ENCODE data around the gene ALOX12B. TPM values are rescaled to one million over a fixed set of nuclear protein-coding genes. Genes with fewer than 3 reads are reported as not detected.
"Not testable (repeated sequence)": the region's sequence is repeated elsewhere in the genome, so short reads cannot be mapped to it uniquely, and the experiment has no call there.

ALOX12B gene
- polyA plus RNA-seq, 12 donors: 0.09 to 0.66 (median 0.49) TPM; not detected in 9

DNA sequence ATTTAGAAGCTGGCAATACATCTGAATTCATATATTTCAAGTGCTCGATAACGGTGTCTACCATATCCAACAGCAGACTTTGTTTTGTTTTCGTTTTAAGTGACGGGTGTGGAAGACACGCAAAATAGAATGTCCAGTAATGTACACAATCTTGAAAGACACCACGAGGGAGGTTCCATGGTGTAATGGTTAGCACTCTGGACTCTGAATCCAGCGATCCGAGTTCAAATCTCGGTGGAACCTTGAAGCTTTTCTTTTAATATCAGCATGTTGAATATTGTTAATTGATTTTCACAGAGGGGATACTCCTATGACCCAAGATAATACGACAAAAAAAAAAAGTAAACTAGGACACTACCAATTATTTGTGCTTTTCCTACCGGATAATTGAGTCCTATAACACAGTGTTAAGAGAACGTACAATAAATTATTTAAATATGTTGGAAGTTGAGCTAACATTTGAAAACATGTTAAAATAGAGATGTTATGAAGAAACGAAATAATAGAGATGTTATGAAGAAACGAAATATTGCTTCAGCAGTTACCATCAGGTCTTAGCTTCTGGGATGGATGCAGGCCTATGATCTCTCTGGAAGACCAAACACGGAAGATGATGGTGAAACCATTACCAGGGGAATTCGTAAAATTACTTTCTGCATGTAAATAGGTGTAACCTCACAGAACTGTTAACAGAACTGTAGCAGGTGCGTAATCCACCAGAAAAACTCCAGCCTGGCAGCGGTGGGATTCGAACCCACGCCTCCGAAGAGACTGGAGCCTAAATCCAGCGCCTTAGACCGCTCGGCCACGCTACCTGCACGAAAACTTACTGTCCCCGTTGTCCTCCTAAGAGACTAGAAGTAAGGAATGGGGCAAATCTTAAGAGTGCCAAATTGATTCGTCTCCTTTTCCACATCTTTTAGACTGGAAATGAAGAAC is 32.3 kb upstream of the ALOX12B start:
- peak; percentile 95 for DNase-seq

DNA sequence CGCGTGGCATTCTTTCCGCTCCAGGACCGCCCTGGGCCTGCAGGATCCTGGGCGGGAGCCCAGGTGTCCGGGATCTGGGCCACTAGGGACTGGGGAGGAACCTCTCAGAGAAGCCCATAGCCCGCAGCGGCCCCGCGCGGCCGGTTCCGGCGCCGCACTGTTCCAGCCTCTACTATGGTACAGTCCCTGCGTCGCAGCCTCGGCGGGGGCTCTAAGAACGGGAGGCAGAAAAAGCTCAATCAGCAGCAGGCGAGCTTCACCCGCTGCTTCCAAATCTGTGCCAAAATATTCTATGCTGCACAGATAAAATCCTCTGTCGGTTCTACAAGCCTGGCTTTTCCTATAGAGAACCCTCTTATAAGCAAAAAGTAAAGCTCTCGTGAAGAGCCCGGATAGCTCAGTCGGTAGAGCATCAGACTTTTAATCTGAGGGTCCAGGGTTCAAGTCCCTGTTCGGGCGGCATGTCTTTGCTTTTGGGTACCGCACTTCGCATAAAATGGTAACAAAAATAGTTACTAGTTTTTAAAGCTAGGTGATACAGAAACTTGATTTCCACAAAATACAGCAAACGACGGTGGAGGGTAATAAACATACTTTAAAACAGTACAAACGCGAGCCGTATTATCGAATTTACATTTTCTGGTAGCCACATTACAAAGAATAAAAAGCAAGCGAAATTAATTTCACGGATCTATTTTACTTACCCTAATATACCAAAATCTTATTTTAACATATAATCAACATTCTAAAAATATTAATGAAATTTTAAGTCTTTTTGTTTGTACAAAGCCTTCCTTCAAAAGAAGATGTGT is 31.5 kb upstream of the ALOX12B start:
- DNase-seq: peak; percentile 85

DNA sequence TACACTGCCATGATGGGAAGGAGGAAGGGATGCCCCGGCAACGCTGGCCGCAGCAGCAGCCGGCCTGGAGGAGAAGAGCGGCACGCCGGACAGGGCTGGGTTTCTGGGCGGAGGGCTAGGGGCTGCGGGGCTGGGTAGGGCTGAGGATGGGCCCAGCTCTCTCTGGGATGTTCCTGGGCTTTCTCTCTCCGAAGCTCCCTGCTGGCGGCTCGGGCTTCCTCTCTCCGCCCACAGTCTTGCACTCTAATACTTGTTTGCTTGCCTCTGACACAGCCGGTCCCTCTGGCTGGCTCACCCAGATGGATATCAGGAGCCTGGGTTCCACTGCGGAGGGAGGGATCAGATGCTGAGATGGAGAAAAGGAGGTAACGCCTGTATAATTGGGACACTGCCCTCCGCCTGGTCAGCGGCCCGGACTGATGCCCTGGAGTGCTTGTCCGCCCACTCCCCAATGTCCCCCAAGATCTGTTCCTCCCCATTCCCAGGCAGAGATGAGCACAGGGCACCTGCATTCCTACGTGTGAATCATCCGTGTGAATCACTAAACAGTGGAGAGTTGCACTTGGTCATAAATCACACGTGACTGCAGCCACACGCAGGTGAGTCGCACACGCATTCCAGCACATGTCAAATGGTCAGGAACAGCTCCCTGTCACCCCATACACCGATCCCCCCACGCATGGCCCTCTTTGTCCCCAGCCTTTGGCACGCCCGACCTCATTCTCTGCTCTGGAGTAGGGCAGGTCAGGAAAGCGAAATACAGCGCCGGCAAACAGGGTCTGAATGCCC is 30.7 kb upstream of the ALOX12B start, which contains the start of gene ALOXE3:
Gene ALOXE3, minus strand, starts transcription at position 535 of the 789 bp plus-strand sequence. Its CDS starts 524 bp downstream, at position 11.
- DNase-seq: peak; percentile 23

DNA sequence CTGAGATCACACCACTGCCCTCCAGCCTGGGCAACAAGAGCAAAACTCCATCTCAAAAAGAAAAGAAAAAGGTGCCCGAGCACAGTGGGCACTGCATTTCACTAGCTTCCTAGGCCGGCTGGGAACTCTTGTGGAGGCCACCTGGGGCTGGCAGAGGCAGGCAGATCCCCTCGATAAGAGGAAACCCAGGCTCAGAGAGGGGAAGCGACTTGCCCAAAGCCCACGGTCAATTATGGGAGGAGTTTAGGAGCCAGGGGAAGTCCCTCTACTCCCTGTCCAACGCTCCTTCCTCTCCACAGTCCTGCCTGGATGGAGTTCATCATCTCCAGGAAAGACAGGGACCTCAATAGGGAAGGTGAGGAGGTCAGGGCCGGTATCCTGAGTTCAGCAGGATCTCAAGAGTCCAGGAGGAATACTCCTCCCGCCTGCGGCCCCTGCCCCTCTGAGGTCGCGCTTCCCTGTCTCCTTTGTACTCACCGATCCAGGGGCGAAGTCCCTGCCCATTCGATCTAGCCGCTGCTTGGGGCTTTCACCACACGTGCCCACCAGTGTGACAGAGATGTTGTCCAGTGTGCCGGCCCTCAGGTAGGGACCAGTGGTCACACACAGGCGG is 30.0 kb upstream of the ALOX12B start:
- peak; percentile 5 for DNase-seq

DNA sequence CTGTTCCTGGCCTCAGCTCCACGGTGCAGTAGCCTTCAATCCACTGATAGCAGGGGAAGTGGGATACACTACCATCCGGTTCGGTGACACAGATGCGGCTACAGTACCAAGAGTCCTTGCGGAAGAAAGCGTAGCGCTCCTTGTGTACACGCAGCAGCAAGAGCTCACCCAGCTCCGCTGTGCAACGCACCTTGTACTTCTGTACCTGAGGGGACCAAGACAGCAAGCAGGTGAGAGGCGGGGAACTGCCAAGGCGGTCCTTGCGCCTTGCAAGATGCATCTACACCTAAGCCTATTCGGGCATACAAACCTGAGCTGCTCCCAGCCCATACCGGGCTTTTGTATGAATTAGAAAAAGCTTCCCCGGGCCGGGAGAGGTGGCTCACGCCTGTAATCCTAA is 29.3 kb upstream of the ALOX12B start:
- no peak for DNase-seq

DNA sequence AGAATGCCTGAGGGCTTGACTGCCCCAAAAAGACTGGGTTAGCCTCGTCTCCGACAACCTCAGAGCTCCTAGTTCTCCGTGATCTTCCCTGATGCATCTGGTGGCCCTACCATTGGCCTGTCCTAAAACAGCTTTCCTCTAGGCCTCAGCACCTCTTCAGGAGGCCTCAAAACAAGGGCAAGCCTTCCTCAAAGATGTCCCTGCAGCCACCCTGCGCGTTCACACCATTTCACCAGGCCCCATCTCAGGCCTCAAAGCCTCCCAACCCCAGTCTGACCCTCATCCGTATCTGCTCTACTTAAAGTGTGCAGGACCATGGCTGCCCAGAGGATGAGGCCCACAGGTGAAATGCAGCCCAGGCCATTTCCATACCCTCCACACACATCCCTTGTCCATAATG is 23.4 kb upstream of the ALOX12B start:
- no peak for DNase-seq

DNA sequence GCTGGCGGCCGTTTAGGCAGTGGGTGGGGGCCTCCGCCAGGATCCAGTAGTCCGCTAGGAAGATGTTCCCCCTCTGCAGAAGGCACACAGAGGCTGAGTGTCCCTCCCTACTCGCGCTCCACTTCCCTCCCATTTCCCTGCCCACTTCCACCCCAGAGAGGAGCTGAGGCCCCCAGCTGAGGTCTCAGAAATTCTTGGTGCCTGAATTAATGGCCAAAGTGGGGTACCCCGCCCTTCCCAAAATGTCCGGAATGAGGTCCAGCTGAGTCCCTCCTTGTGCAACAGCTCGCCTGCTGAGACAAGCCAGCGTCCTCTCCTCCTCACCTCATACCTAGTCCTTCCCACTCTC is 22.9 kb upstream of the ALOX12B start:
- DNase-seq: no peak

DNA sequence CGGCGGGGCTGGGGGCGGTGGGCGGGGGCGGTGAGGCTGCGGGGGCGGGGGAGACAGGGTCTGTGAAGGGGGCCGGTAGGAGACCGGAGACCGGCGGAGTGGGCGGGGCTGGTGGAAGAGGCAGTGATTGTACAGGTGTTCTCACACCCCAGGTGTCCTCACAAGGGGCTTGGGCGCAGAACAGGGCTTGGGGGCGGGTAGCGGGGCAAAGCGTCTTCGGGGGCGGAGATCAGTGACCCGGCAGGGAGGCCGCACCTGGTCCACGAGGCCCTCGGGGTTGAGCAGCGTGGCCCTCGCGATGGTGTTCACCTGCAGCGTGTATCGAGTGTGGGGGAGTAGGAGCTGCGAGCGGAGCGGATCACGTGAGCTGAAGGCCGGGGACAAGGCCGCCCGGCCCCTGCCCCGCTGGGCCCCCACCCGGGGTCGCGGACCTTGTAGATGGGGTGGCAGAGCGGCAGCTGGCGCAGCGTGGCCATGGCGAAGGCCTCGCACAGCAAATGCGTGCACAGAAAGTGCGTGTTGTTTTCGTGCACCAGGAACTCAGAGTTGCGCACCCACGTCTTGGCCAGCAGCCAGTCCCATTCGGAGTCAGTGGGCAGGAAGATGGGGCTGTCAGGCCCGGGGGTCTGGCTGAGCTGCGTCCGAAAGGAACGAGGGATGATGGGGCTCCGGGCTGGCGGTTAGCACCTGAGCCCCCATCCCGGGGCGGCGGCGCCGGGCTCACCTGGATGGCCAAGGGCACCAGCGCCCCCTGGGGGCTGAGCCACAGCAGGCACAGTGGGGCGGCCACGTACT is 22.3 kb upstream of the ALOX12B start:
- peak; percentile 20 for DNase-seq

DNA sequence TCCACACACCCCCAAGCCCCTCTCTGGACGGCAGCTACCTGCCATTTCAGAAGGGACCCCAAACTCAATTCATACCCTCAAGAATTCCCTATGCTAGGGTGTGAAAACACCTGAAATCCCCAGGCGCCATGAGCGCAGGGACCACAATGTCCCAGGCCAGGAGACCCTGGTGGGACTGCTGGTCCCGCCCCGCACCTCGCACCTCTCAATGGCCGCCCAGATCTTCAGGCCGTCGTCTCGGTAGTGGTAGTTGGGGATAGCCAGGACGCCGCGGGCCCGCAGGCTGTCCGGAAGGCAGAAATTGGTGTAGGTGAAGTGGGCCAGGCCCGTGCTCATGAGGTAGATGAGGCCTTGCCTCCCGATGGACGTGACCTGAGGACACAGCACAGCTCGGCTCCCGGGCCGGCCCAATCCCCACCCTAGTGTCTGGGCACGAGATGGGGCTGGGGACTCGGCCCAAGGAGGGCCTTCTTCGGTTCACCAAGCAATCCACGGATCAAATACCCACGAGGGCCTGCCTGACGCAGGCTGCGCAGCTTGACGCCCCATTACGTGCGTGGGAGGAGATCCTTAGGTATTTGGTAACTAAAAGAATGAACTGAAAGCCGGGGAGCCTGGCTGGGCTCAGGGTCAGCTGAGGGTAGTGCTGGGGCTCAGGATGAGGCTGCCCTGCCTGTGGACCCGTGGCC is 21.6 kb upstream of the ALOX12B start:
- no peak for DNase-seq

DNA sequence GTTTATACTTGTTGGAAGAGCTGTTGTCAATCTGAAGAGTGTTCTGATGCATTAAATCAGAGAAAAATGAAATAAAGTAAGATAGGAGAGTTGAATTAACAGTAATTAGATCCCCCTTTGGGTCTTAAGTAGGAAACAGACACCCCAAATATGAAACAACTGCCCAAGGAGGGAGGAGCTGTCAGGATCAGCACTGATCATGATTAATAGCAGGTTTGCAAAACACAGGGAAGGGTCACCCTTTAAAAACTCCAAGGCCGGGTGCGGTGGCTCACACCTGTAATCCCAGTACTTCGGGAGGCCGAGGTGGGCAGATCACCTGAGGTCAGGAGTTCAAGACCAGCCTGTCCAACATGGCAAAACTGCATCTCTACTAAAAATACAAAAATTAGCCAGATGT is 19.5 kb upstream of the ALOX12B start:
- DNase-seq: not testable (repeated sequence)

DNA sequence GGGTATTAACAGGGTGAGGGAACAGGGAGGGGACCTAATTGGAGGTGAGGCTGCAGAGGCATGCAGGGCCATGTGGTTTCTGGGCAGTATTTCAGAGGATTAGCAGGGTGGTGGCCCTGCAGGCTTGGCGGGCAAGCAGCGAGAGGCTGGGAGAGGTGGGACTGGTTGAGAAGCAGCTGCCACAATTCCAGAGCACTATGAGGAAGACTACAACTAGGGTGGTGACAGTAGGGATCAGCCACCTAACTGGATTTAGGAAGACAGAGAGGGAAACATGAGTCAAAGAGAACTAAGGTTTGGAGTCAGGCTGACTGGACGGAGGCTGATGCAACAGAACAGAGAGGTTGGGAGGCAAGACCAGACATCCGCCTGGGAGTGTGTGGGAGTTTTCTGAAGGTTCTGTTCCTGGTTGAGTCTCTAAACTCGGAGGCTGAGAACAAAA is 18.5 kb upstream of the ALOX12B start:
- DNase-seq: no peak

DNA sequence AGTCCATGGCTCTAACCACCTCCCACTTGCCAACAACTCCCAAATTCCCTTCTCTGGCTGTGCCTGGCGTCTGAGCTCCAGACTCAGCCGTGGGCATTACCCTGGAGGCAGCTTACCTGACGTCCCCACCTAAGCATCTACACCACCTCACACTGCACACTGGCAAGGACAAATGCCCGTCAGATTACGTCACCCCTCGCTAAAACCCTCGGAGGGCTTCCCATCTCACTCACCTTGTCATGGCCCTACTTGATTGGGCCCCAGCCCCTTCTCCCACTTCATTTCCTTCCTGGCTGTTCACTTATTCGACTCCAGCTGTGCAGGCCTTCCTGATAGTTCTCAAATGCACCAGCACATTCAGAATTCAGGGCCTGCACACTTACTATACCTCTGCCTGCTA is 17.4 kb upstream of the ALOX12B start:
- DNase-seq: no peak

DNA sequence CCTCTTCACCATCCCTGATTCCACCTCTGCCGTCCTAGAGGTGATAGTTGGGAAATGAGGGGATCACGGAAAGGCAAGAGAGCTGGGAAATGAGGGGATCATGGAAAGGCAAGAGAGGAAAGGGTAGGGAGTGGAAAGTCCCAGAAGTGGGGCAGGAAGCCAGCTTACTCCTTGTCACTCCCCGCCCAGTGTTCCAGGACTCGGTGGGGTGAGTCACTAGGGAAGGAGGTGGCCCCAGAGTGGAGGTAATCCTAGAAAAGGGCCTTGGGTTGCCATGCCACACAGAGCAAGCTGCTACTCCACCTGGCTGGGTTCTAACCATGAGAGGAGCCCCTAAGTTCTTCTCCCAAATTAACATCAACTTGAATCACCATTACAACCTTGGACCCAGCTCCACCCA is 16.0 kb upstream of the ALOX12B start:
- DNase-seq: no peak

DNA sequence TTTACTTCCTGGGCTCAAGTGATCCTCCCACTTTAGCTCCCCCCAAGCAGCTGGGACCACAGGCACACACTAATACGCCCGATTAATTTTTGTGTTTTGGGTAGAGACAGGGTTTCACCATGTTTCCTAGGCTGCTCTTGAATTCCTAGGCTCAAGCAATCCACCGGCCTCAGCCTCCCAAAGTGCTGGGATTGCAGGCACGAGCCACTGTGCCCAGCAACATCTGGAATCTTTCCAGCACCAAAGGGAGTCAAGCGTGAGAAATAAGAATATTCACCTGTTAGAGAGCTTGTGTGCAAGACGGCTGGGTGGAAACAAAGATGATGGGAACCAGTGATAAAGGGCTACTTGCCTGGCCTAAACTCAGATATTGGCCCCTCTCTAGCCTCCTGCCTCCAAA is 14.2 kb upstream of the ALOX12B start:
- no peak for DNase-seq

DNA sequence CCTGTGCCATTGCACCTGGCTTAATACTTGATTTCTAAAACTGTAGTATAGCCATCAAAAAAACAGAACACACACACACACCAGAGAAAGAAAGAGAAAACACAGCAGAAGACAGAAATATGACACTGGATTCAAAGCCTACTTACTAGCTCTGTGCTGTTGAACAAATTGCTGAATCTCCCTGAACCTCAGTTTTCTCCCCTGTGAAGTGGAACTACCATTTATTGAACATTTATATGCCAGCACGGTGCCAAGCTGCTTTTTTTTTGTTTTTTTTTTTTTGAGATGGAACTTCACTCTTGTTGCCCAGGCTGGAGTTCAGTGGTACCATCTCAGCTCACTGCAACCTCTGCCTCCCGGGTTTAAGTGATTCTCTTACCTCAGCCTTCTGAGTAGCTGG is 13.2 kb upstream of the ALOX12B start:
- DNase-seq: no peak

DNA sequence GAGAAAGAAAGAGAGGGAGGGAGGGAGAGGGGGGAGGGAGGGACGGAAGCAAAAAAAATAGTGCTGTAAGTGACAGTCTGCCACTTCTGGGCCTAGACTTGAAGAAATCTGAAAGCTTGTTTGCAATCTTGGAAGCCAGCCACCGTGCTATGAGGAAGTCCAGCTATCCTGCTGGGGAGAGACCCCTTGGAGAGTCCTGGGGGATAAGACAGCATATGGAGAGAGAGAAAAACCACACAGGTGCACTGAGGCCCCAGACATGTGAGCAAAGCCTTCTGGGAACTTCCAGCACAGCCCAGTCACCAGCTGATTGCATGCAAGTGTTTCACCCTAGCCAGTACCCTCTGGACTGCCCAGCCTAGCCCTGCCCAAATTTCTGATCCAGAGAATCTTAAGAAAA is 12.6 kb upstream of the ALOX12B start:
- no peak for DNase-seq

DNA sequence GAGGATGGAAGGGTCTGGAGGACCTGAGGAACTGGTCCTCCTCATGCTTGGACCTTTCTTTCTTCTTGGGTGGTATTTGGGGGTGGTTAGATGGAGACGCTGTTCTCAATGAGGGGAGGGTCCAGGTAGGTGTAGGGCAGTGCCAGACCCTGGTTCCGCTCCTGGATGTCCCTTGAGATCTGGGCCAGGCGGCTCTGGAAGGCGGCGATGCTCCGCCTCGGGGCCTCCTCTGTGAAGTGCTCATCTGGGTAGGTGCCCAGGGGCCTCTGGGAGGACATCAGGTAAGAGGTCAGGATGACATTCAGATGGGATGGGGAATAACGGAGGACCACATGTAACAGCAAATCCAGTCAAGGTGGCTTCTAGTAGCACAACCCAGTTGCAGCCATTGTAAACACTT is 9.0 kb upstream of the ALOX12B start:
- no peak for DNase-seq

DNA sequence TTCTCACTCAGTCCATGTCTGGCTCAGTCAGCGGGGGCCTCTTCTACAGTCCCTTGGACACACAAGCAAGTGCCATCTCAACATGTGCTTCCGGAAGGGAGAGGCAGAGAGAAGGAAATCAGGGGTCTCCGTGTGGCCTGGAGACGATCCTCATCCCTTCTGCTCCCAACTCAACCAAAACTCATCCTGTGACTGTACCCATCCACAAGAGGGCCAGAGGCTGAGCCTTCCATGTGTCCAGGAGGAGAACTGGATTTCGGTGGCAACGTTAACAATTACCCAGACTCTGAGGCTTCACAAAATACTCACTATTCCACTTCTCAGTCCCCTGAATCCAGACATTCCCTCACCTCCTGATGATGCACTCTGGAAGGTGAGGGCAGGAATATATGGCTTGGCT is 7.8 kb upstream of the ALOX12B start:
- no peak for DNase-seq

DNA sequence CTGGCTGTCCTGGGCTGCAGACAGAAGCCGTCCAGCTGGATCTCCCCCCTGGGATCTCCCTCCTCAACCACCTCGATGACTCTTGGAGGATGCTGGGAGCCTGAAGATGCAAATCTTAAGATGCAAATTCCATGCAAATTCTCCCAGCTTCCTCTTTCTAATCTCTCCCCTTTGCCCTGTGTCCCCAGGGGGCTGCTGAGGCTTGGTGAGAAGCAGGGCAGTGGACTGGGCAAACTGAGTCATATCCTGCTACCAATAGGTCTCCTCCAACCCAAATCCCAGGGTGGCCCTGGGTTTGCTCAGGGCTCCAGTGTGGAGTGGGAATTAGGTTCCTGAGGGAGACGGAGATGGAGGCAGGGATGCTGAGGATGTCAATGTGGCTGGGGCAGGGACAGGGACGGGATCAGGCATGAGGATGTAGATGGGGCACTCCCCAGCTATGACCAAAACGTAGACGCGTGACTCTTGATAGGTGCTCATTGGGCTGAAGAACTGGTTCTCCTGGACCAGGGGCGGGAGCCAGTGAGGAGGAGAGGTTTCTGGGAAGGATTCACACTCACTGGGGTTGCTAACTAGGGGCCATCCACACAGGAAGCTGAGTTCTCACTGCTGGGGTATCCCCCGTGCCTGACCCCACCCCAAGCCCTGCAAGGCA is 3.6 kb upstream of the ALOX12B start:
- no peak for DNase-seq

DNA sequence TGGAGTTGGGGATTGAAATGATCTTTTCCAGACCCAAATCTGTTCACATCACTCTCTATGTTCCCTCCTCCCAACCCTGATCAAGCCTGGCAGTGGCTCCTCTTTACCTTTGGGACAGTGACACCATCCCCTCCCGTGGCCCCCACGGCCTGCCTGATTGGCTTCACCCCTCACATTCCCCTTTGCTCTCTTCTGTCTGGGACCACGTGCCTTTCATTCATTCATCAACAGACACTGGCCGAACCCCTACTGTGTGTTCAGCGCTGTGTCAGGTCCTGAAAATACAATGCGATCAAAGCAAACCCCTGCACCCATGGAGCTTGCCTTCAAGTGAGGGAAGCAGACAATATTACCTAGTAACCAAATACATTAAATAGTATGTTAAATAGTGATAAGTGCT is 2.2 kb upstream of the ALOX12B start:
- no peak for DNase-seq
